GM21576 (cell line): ENCODE results near the gene CPSF2.

ENCODE experiments used
- ATAC-seq: cut with Tn5 transposase; IDR thresholded peaks from one replicate; pipeline ENCODE4 v1.9.1; 2021; ENCODE audit warnings: mild to moderate bottlenecking, moderate library complexity; ENCODE audit not compliant: unreplicated experiment

Gene CPSF2

GRCh38 chr14:92121670-92122350 lies at the start of gene CPSF2, which contains the start of gene NDUFB1:
CPSF2 (plus strand) TSS chr14:92121969; CDS start chr14:92130985, 9,016 bp downstream.
NDUFB1 (minus strand) TSS chr14:92121706; CDS start chr14:92117637, 4,069 bp downstream.
- peak; percentile 83 for ATAC-seq

DNA sequence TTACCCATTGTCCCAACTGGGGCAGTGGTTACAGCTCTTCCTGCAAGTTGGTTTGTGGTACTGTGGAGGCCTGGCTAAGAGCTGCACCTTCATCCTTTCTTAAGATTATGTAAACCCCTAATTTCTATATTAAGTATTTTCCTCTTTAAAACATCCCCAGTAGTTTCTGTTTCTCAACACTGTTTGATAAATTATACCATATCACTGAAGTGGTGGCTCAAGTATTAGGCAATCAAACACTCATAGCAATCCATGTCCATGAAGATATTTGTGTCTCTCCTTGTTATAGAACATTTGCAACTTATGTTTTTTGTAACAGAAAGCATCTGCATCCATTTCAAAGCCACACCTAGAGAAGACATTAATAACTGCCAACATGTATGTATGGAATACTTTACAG lies 47.2 kb upstream of the CPSF2 start:
- no peak for ATAC-seq

DNA sequence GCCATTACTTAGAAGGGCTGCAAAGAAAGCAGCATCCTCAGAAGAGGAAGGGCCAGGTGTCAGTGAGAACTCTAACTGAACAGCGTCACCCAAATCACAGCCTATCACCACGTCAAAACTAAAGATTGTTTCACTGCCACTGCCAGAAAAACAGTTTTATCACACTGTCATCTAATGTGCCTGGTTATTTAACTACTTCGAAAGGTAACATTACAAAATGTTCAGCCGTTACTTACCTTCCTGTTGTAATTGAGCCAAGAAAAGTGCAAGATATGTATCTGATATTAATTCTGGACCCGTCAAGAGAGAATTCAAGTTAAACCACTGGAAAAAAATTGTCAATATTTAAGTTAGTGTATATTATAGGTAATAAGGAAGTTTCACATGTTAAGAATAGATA lies 33.3 kb upstream of the CPSF2 start:
- ATAC-seq: no peak

GRCh38 chr14:92093320-92093719 lies 28.4 kb upstream of the CPSF2 start:
- ATAC-seq: no peak

GRCh38 chr14:92099802-92100201 lies 22.0 kb upstream of the CPSF2 start:
- ATAC-seq: no peak

- no peak for ATAC-seq
Measured at GRCh38 chr14:92103363-92103989, 18.3 kb upstream of the CPSF2 start.

- no peak for ATAC-seq
Measured at GRCh38 chr14:92105073-92105892, 16.5 kb upstream of the CPSF2 start.

DNA sequence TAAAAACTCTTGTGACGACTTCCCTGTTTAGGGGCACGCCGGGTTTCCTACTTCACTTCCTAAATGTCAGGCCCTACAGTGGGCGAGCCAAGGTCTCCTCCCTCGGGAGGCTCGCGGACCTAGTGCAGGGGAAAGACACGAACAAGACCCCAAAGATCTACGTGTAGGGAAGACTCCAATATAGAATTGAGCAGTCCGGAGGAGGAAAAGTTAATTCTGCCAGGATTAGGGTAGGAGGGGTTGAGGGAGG lies 16.0 kb upstream of the CPSF2 start:
- peak; percentile 16 for ATAC-seq

DNA sequence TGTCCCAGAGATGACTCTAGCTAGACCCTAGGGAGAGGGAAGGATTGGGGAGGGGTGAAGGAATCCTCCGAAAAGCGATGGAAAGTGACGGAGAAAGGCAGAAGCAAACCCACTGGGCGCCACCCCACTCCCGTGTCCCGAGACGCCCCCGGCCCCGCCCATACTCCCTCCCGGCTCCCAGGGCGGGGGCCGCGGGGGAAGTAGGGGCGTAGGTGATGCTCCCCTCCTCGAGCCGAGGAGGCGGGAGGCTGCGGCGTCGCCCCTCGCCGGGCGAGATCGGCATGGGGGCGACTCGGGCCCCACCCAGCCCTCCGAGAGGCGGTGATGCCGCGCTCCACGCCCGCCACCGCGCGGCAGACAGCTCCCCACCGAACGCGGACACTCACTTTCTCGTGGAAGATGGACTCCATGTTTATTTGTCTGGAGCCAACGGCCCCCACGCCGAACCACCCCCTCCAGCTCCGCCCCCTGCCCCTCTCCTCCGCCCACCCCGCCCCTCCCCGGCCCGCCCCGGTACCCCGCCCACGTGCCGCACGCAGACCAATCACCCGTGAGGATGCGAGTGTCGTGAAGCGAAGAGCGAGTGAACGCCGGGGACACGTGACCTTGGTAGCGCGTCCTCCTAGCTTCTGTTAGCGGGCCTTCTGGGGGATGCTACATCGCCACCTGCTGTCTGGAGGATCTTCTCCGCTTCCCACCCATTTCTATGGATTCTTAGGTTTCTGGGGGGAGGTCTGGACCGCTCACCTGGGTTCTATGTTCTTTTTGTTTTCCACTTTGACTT lies 15.4 kb upstream of the CPSF2 start, which contains the start of gene ATXN3:
Gene ATXN3 (minus strand): TSS at position 440 of the 784 bp plus-strand sequence. CDS start 30 bp downstream, at position 410.
- ATAC-seq: peak; percentile 86

GRCh38 chr14:92108345-92109254 lies 13.2 kb upstream of the CPSF2 start:
- no peak for ATAC-seq

GRCh38 chr14:92109490-92109889 lies 12.3 kb upstream of the CPSF2 start:
- no peak for ATAC-seq

GRCh38 chr14:92121207-92121669 lies 531 bp upstream of the CPSF2 start:
- peak; percentile 14 for ATAC-seq

- ATAC-seq: no peak
Measured at GRCh38 chr14:92122351-92122677, 545 bp downstream of the CPSF2 start.

- no peak for ATAC-seq
Measured at GRCh38 chr14:92122761-92123160, 992 bp downstream of the CPSF2 start.

DNA sequence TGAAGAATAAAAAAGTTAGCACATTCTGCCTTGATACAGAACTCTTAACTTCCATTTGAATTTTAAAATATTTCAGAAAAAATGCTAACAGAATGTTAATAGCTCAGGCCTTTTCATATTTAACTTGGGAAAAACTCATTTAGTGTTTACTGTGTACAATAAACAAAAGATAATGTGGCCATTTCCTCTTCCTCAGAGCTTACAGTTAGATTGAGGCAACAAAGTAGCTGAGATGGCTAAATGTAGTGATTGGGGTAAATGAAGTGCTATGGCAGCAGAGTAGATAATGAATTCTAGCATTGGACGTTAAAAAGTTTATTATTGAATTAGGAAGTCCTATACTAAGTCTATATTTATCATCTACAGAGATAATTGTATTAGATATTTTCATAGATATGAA lies 12.7 kb downstream of the CPSF2 start:
- no peak for ATAC-seq

- ATAC-seq: no peak
Measured at GRCh38 chr14:92135269-92135668, 13.5 kb downstream of the CPSF2 start.

DNA sequence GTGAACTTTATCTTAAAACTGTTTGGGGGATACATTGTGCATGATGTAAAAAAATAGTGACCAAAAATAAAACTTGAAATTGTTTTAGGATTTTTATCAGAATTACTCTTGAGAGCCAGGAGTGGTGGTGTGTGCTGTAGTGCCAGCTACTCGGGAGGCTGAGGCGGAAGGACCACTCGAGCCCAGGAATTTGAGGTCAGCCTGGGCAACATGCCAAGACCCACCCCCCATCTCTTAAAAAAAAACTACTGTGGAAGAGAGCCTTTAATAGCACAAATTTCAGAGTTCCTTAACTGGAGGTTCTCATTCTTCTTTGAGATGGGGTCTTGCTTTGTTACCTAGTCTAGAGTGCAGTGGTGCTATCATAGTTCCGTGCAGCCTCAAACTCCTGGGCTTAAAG lies 21.5 kb downstream of the CPSF2 start:
- ATAC-seq: no peak

GRCh38 chr14:92143962-92144361 lies 22.2 kb downstream of the CPSF2 start:
- ATAC-seq: no peak

DNA sequence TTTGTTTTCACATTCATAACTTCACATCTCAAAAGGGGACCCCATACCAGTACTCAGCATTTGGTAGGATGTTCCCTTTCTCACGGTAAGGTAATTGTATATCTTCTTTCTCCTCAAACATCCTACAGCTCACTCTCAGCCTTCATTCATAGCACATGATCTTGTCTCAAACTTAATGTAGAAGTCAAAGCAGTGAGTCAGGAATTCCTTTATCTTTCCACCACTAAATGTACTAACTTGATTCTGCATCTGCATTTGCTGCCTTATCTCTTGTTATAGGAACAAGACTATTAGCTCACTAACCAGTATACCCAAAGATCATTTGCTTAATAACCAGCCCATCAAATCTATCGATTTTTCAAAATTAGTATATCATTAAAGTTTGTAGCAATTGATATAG lies 22.9 kb downstream of the CPSF2 start:
- ATAC-seq: no peak

GRCh38 chr14:92153581-92153980 lies 31.8 kb downstream of the CPSF2 start:
- no peak for ATAC-seq
